Glutamatergic neuron (in vitro differentiated cells): Measurements from ENCODE around the gene TNFRSF13B. TPM values are rescaled to one million over a fixed set of nuclear protein-coding genes. Genes with fewer than 3 reads are reported as not detected.

Experiments used
- DNase-seq: peaks from one replicate; pipeline ENCODE4 v3.0.0; 2022
- H3K27ac Mint-ChIP-seq: one replicate; pipeline ENCODE4 v1.8.0; 2020; ENCODE audit warnings: mild to moderate bottlenecking, mixed read lengths, inconsistent platforms; ENCODE audit not compliant: unreplicated experiment
- H3K27me3 Mint-ChIP-seq: one replicate; pipeline ENCODE4 v1.8.0; 2020; ENCODE audit warnings: mild to moderate bottlenecking, moderate library complexity, mixed read lengths, inconsistent platforms; ENCODE audit not compliant: unreplicated experiment
- H3K36me3 Mint-ChIP-seq: one replicate; pipeline ENCODE4 v1.8.0; 2020; ENCODE audit warnings: mild to moderate bottlenecking, mixed read lengths, inconsistent platforms; ENCODE audit not compliant: unreplicated experiment
- H3K4me1 Mint-ChIP-seq: one replicate; pipeline ENCODE4 v1.8.0; 2020; ENCODE audit warnings: mild to moderate bottlenecking, low read depth, mixed read lengths, inconsistent platforms; ENCODE audit not compliant: unreplicated experiment
- H3K4me3 Mint-ChIP-seq: one replicate; pipeline ENCODE4 v1.8.0; 2020; ENCODE audit warnings: mild to moderate bottlenecking, mixed read lengths, inconsistent platforms; ENCODE audit not compliant: unreplicated experiment
- H3K9me3 Mint-ChIP-seq: one replicate; pipeline ENCODE4 v1.8.0; 2020; ENCODE audit warnings: mild to moderate bottlenecking, moderate library complexity, mixed read lengths, inconsistent platforms; ENCODE audit not compliant: unreplicated experiment
- total RNA-seq: library from RNA; stranded (reverse); fragmentation: NEBNext Ultra II Directional; extraction: Animal tissue kit (Norgen Biotek cat#: 25700); gene quantifications from one replicate; pipeline ENCODE4 v1.2.1, GENCODE V29; 2021; ENCODE audit not compliant: unreplicated experiment
- TF ChIP-seq, protein P1 (sequence below): fragments of 200-600 bp; sonication (generic); IDR thresholded peaks from one replicate; pipeline ENCODE4 v1.5.0; 2021; ENCODE audit not compliant: partially characterized antibody, unreplicated experiment

Gene TNFRSF13B
- total RNA-seq, 1 donor from 2014 or later, result not detected

DNA sequence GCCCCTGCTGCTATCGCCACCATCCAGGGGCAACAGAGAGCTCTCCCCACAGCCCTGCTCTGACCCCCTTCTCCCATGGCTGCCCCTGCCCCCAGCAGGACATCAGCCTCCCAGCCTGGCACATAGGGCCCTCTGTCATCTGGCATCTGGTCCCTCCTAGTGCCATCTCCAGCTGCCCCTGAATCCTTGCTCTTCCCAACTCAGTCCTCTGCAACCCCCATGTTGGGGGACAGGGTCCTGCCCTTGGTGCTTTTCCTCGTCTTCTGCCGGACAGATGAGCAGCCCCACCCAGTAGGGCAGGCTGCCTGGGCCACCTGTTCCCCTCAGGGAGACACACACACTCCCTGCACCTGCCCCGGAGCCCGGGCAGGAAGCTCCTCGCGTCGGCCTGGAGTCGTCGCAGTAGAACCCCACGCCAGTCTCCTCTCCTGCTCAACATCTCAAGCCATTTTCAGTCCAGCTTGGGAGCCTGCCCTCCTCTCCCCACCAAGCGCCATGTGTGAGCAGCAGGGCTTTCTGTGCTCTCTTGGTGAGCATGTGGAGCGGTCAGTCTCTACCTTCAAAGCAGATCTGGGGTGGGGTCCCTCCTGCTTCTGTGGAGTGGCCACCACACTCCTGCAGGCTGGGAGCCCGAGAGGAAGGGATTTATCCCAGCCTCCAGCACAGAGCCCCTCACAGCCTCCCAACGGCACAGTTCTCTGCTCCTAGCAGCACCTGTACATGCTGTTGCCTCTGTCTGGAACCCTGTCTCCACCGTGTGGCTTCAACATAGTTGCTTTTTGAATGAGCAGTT is 28.2 kb downstream of the TNFRSF13B start:
- Mint-ChIP-seq H3K4me1 (peaks cover 19% of the 10 kb centered on the region), H3K36me3 (peaks cover 19% of the 10 kb centered on the region), H3K9me3 (peaks cover 22% of the 10 kb centered on the region), H3K27me3 (peaks cover 8% of the 10 kb centered on the region), H3K4me3 (no peak overlapping the region), H3K27ac (no peak overlapping the region)
- TF ChIP-seq, protein P1, sequence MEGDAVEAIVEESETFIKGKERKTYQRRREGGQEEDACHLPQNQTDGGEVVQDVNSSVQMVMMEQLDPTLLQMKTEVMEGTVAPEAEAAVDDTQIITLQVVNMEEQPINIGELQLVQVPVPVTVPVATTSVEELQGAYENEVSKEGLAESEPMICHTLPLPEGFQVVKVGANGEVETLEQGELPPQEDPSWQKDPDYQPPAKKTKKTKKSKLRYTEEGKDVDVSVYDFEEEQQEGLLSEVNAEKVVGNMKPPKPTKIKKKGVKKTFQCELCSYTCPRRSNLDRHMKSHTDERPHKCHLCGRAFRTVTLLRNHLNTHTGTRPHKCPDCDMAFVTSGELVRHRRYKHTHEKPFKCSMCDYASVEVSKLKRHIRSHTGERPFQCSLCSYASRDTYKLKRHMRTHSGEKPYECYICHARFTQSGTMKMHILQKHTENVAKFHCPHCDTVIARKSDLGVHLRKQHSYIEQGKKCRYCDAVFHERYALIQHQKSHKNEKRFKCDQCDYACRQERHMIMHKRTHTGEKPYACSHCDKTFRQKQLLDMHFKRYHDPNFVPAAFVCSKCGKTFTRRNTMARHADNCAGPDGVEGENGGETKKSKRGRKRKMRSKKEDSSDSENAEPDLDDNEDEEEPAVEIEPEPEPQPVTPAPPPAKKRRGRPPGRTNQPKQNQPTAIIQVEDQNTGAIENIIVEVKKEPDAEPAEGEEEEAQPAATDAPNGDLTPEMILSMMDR, result no peak
- DNase-seq, result no peak

DNA sequence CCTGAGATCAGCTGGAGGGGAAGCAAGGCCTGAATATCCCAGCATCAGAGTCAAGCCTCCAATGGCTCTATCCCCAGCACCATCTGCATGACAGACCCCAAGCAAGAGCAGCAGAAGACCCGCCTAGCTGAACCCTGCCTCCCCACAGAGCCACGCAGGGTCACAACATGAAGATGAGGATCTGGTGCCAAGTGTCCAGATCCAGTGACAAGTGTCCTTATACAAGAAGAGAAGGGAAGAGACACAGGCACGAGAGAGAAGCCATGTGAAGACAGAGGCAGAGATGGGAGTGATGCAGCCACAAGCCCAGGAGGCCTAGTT is 28.9 kb downstream of the TNFRSF13B start:
- DNase-seq, result no peak
- Mint-ChIP-seq H3K4me3 (no peak overlapping the region), H3K27ac (no peak overlapping the region), H3K36me3 (peaks cover 13% of the 10 kb centered on the region), H3K9me3 (peaks cover 21% of the 10 kb centered on the region), H3K27me3 (peaks cover 7% of the 10 kb centered on the region), H3K4me1 (peaks cover 19% of the 10 kb centered on the region)
- TF ChIP-seq, protein P1, result no peak

DNA sequence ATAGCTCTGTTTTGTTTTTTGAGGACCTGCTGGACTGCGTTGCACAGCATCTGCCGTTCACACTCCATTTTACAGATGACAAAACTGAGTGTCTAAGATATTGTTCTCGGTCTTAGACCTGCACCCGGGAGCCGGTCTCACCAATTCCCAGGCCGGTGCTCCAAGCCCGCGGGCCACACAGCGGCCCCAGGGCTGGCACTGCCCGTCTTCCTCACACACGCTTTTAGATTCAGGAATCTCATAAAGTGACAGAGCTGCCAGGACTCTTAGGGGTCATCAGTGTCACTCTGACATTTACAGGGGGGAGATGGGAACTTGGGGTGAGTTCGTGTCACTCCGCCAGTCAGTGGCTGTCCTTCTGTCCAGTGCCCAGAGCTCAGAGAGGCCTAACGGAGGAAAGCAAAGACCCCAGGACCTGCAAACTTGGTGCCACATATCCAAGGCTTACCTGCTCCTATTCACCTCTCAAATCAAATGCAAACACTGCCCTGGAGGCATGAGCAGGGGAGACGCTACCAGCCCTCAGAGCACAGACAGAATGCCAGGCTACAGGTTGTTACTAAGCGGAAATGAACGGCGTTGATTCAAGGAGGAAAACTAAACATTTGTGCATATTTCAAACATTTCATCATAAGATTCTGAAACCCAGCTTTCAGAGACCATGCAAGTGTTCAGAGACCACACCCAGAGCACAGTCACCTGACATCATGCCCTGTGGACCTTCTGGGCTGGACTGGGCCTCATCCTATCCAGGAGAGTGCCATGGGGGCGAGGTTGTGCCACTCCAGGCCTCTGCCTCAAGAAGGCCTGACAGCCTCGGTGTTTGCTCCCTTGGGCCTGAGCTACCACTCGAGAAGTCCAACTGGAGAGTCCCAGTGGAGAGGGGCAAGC is 29.5 kb downstream of the TNFRSF13B start:
- peaks cover 19% of the 10 kb centered on the region for H3K4me1 Mint-ChIP-seq
- H3K9me3 Mint-ChIP-seq, result peaks cover 19% of the 10 kb centered on the region
- H3K27me3 Mint-ChIP-seq, result peaks cover 5% of the 10 kb centered on the region
- H3K4me3 Mint-ChIP-seq, result peak overlapping the region; percentile 6
- H3K27ac Mint-ChIP-seq, result no peak overlapping the region
- peaks cover 8% of the 10 kb centered on the region for H3K36me3 Mint-ChIP-seq
- TF ChIP-seq, protein P1, result no peak
- DNase-seq, result no peak

DNA sequence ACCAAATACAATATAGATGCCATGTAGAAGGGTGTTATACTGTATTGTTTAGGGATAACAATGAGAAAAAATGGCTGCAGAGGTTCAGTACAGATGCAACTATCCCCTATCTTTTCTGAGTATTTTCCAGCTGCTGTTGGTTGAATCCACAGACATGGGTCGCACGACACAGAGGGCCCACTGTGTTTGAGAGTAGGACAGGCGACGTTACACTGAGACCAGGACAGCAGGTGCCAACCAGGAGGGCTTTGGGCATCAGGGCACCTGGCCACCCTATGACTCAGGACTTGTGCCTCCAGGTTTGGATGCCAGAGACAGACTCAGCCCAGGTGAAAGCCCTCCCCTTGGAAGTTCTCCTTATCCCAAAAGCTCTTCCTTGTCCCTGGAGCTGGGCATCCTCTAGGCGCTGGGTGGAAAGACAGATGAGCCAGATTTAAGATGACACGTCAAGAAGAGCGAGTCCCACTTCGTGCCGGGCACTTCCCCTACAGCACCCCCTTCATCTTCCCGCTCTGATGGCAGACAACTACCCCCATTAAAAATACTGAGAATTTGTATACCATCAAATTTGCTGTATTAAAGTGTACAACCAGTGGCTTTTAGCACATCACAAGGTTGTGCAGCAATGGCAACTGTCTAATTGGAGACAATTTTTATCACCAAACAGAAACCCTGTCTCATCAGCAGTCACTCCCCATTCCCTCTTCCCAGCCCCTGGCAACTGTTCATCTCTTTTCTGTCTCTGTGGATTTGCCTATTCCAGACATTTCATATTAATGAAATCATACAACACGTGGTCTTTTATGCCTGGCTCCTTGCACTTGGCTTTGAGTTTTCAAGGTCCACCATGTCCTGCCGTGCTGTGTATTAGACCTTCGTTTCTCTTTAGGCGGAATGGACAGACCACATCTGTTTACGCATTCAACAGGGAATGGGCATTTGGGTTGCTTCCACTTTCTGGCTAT is 30.6 kb downstream of the TNFRSF13B start:
- H3K4me1 Mint-ChIP-seq, result peaks cover 19% of the 10 kb centered on the region
- H3K36me3 Mint-ChIP-seq, result no peaks in the 10 kb centered on the region
- H3K4me3 Mint-ChIP-seq, result no peak overlapping the region
- TF ChIP-seq, protein P1, result no peak
- peaks cover 15% of the 10 kb centered on the region for H3K9me3 Mint-ChIP-seq
- H3K27ac Mint-ChIP-seq, result peak overlapping the region; percentile 52
- DNase-seq, result no peak
- H3K27me3 Mint-ChIP-seq, result peaks cover 3% of the 10 kb centered on the region
